IMR-90 (cell line): ENCODE measurements around the gene TCP11. TPM values are rescaled to one million over a fixed set of nuclear protein-coding genes. Genes with fewer than 3 reads are reported as not detected.

ENCODE experiments used
- ATAC-seq: fragments of 200-7000 bp; cut with Tn5 transposase; 2 replicates; pipeline ENCODE4 v1.9.1; 2020; ENCODE audit warnings: low read depth, mild to moderate bottlenecking, moderate library complexity
- BruUV-seq: library from RNA; stranded (reverse); fragments of 400-500 nt; replicated peaks from 2 replicates; lab custom pipeline; 2021; lab: Mats Ljungman, UMichigan
- CTCF ChIA-PET: fragments of 300-600 bp; formaldehyde crosslinking; extraction: SDS; loops from one replicate; lab custom pipeline; 2021; ENCODE audit warnings: antibody characterized with exemption; lab: Yijun Ruan, JAX
- POLR2A ChIA-PET: fragments of 300-600 bp; sonication (Branson Sonifier 250); formaldehyde crosslinking; loops from one replicate; lab custom pipeline; 2022; ENCODE audit warnings: antibody characterized with exemption; ENCODE audit not compliant: unreplicated experiment; lab: Charles Lee
- DNase-seq: peaks from one replicate; pipeline ENCODE4 v3.0.0; 2013
- H2AFZ ChIP-seq: replicated peaks from 2 replicates; pipeline ENCODE3; 2013; ENCODE audit warnings: low read length, mild to moderate bottlenecking; ENCODE audit not compliant: poor library complexity
- H2AK5ac ChIP-seq: 2 replicates; pipeline ENCODE4 v1.6.1; 2013; ENCODE audit warnings: low read depth, low read length, inconsistent platforms
- H2AK9ac ChIP-seq: replicated peaks from 2 replicates; pipeline ENCODE3; 2013; ENCODE audit warnings: mild to moderate bottlenecking, low read depth, low read length, moderate library complexity; ENCODE audit not compliant: poor library complexity
- H2BK120ac ChIP-seq: 2 replicates; pipeline ENCODE4 v1.6.1; 2013; ENCODE audit warnings: low read depth, low read length, inconsistent platforms
- H2BK15ac ChIP-seq: 3 replicates; pipeline ENCODE4 v1.6.1; 2013; ENCODE audit warnings: low read depth, low read length, inconsistent platforms
- H2BK20ac ChIP-seq: 2 replicates; pipeline ENCODE4 v1.6.1; 2013; ENCODE audit warnings: low read depth, mild to moderate bottlenecking, inconsistent platforms, low read length, moderate library complexity
- H2BK5ac ChIP-seq: 2 replicates; pipeline ENCODE4 v1.6.1; 2013; ENCODE audit warnings: mild to moderate bottlenecking, low read depth, low read length, inconsistent platforms; ENCODE audit not compliant: poor library complexity, severe bottlenecking
- H3K14ac ChIP-seq: replicated peaks from 2 replicates; pipeline ENCODE4 v1.6.1; 2013; ENCODE audit warnings: low read depth, low read length, inconsistent platforms
- H3K18ac ChIP-seq: 2 replicates; pipeline ENCODE4 v1.6.1; 2013; ENCODE audit warnings: low read depth, low read length, control low read depth
- H3K23ac ChIP-seq: 2 replicates; pipeline ENCODE4 v1.6.1; 2013; ENCODE audit warnings: low read depth, low read length, inconsistent platforms
- H3K27ac ChIP-seq: 2 replicates; pipeline ENCODE4 v1.5.1; 2013; ENCODE audit warnings: mild to moderate bottlenecking, control low read depth, low read length; ENCODE audit not compliant: insufficient read depth
- H3K27me3 ChIP-seq: 2 replicates; pipeline ENCODE4 v1.6.1; 2013; ENCODE audit warnings: low read length; ENCODE audit not compliant: control insufficient read depth, insufficient read depth
- H3K36me3 ChIP-seq: 2 replicates; pipeline ENCODE4 v1.6.1; 2013; ENCODE audit warnings: low read length, mixed read lengths; ENCODE audit not compliant: control insufficient read depth, insufficient read depth
- H3K4ac ChIP-seq: 2 replicates; pipeline ENCODE4 v1.6.1; 2013; ENCODE audit warnings: low read depth, low read length, inconsistent platforms
- H3K4me1 ChIP-seq: 2 replicates; pipeline ENCODE4 v1.6.1; 2013; ENCODE audit warnings: low read length, mixed read lengths; ENCODE audit not compliant: control insufficient read depth, insufficient read depth
- H3K4me2 ChIP-seq: 2 replicates; pipeline ENCODE4 v1.6.1; 2013; ENCODE audit warnings: low read depth, mild to moderate bottlenecking, control low read depth, low read length, moderate library complexity
- H3K4me3 ChIP-seq: 2 replicates; pipeline ENCODE4 v1.5.1; 2013; ENCODE audit warnings: low read depth, mild to moderate bottlenecking, control low read depth, low read length, moderate library complexity; ENCODE audit not compliant: insufficient read depth
- H3K56ac ChIP-seq: 2 replicates; pipeline ENCODE4 v1.6.1; 2013; ENCODE audit warnings: low read length, inconsistent platforms; ENCODE audit not compliant: insufficient read depth; ENCODE audit errors: extremely low read depth
- H3K79me1 ChIP-seq, 2 experiments: 2 replicates each; pipeline ENCODE4 v1.6.1; 2013; ENCODE audit warnings: low read length in 2 of 2, inconsistent platforms in 1 of 2, low read depth in 1 of 2
- H3K9ac ChIP-seq: 2 replicates; pipeline ENCODE4 v1.6.1; 2013; ENCODE audit warnings: low read depth, low read length, control low read depth
- H3K9me1 ChIP-seq: 2 replicates; pipeline ENCODE4 v1.6.1; 2013; ENCODE audit warnings: low read length, inconsistent platforms; ENCODE audit not compliant: insufficient read depth
- H3K9me3 ChIP-seq: 2 replicates; pipeline ENCODE4 v1.6.1; 2013; ENCODE audit warnings: low read length; ENCODE audit not compliant: control insufficient read depth, insufficient read depth
- H4K20me1 ChIP-seq: 2 replicates; pipeline ENCODE4 v1.6.1; 2013; ENCODE audit warnings: low read length, inconsistent platforms; ENCODE audit not compliant: insufficient read depth
- H4K5ac ChIP-seq: 2 replicates; pipeline ENCODE4 v1.6.1; 2013; ENCODE audit warnings: mild to moderate bottlenecking, low read depth, low read length, control low read depth
- H4K8ac ChIP-seq, 2 experiments: 2 replicates each; pipeline ENCODE4 v1.6.1; 2013; ENCODE audit warnings: low read depth in 2 of 2, low read length in 2 of 2, control low read depth in 1 of 2, inconsistent platforms in 1 of 2
- H4K91ac ChIP-seq: 2 replicates; pipeline ENCODE4 v1.6.1; 2013; ENCODE audit warnings: low read depth, low read length, inconsistent platforms; ENCODE audit not compliant: insufficient read depth
- BHLHE40 ChIP-seq: fragments of 150-350 bp; IDR thresholded peaks from 2 replicates; pipeline ENCODE4 v1.6.1; 2016; ENCODE audit warnings: mild to moderate bottlenecking, low read depth, low read length
- CEBPB ChIP-seq: IDR thresholded peaks from 2 replicates; pipeline ENCODE4 v1.6.1; 2012; ENCODE audit warnings: low read depth, low read length, improper control_type of control experiment
- CHD1 ChIP-seq: IDR thresholded peaks from 2 replicates; pipeline ENCODE4 v1.6.1; 2012; ENCODE audit warnings: low read depth, low read length, improper control_type of control experiment
- FOS ChIP-seq: fragments of 150-350 bp; IDR thresholded peaks from 2 replicates; pipeline ENCODE4 v1.6.1; 2016; ENCODE audit warnings: low read depth, low read length
- MAFK ChIP-seq: IDR thresholded peaks from 2 replicates; pipeline ENCODE4 v1.6.1; 2012; ENCODE audit warnings: low read depth, low read length, improper control_type of control experiment
- MAZ ChIP-seq: IDR thresholded peaks from 2 replicates; pipeline ENCODE4 v1.6.1; 2012; ENCODE audit warnings: low read depth, mild to moderate bottlenecking, low read length, improper control_type of control experiment, moderate library complexity, borderline replicate concordance
- MXI1 ChIP-seq: IDR thresholded peaks from 2 replicates; pipeline ENCODE4 v1.6.1; 2012; ENCODE audit warnings: low read depth, mild to moderate bottlenecking, low read length, moderate library complexity, borderline replicate concordance
- NFE2L2 ChIP-seq: fragments of 150-350 bp; IDR thresholded peaks from 2 replicates; pipeline ENCODE4 v1.6.1; 2016; ENCODE audit warnings: low read depth, mild to moderate bottlenecking, low read length
- POLR2A ChIP-seq: IDR thresholded peaks from 2 replicates; pipeline ENCODE4 v1.6.1; 2012; ENCODE audit warnings: mild to moderate bottlenecking, low read depth, low read length
- RAD21 ChIP-seq: IDR thresholded peaks from 2 replicates; pipeline ENCODE4 v1.6.1; 2012; ENCODE audit warnings: low read length, improper control_type of control experiment
- RCOR1 ChIP-seq: IDR thresholded peaks from 2 replicates; pipeline ENCODE4 v1.6.1; 2012; ENCODE audit warnings: mild to moderate bottlenecking, low read length, improper control_type of control experiment; ENCODE audit not compliant: insufficient replicate concordance
- RFX5 ChIP-seq: IDR thresholded peaks from 2 replicates; pipeline ENCODE4 v1.8.0; 2012; ENCODE audit warnings: low read depth, mild to moderate bottlenecking, low read length, moderate library complexity
- SMC3 ChIP-seq: fragments of 150-350 bp; IDR thresholded peaks from 2 replicates; pipeline ENCODE4 v1.6.1; 2016; ENCODE audit warnings: low read depth, mild to moderate bottlenecking, antibody characterized with exemption, low read length, moderate library complexity
- WGBS, 2 experiments: methylation state at CpG; one replicate each; pipeline versions ENCODE4 v1.1.5 to v1.1.7; 2013; ENCODE audit warnings: missing lambda C conversion rate in 2 of 2; ENCODE audit not compliant: insufficient read length in 1 of 2; ENCODE audit errors: extremely low coverage in 2 of 2; 5-methylcytosine and 5-hydroxymethylcytosine counted together
- dilution Hi-C: fragments of 300-500 bp; cut with HindIII; formaldehyde crosslinking; loops from one replicate; pipeline ENCODE4 v1.14.3; 2018; ENCODE audit warnings: low sequenced_read_pairs; ENCODE audit not compliant: unreplicated experiment
- in situ Hi-C: fragments of 300-500 bp; cut with MboI; formaldehyde crosslinking; loops from 3 replicates; pipeline ENCODE4 v1.14.3; 2019; ENCODE audit warnings: low sequenced_read_pairs, inconsistent platforms, mixed read lengths
- intact Hi-C: fragments of 100-400 bp; cut with micrococcal nuclease; formaldehyde crosslinking; loops from 2 replicates; pipeline ENCODE4 v1.10.0; 2022
- polyA plus RNA-seq, 3 experiments: library from polyadenylated mRNA; depleted of rRNA; stranded (reverse); fragments of >200 nt; gene quantifications; 2 replicates each; pipeline ENCODE4 v1.2.3, GENCODE V29; 2012; ENCODE audit warnings: low replicate concordance in 1 of 3
- total RNA-seq: library from RNA; depleted of rRNA; stranded (reverse); fragments of >200 nt; gene quantifications from 2 replicates; pipeline ENCODE4 v1.2.3, GENCODE V29; 2012
- TF ChIP-seq, protein P1 (sequence below): fragments of 150-350 bp; IDR thresholded peaks from 2 replicates; pipeline ENCODE4 v1.6.1; 2016; ENCODE audit warnings: low read depth, mild to moderate bottlenecking, low read length, moderate library complexity, borderline replicate concordance
- TF ChIP-seq, protein P2 (sequence below): fragments of 150-350 bp; IDR thresholded peaks from 2 replicates; pipeline ENCODE4 v1.6.1; 2017; ENCODE audit warnings: mild to moderate bottlenecking, antibody characterized with exemption, low read length, low read depth
- TF ChIP-seq, protein P3 (sequence below): conservative IDR thresholded peaks from 2 replicates; pipeline ENCODE4 v1.5.1; 2012; ENCODE audit warnings: mild to moderate bottlenecking, low read depth, low read length, improper control_type of control experiment

Gene TCP11
- total and polyA plus RNA-seq, 2 of the 4 experiments (the other 2 are of a cell fraction): 0.34 to 0.36 TPM

DNA sequence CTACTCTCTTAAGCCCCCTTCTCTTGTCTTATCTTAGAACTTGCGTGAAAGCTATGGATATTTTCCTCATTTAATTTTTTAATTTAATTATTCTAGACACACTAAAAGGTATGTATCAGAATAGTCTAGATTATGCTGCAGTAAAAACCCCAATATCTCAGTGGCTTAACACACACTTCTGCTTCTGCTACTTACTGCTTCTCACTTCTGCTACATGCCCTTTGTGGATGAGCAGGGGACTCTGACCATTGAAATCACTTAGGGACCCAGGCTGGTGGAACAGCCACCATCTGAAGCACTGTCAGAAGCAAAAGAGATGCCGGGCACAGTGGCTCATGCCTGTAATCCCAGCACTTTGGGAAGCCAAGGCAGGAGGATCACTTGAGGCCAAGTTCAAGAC lies 45.4 kb upstream of the TCP11 start:
- no peak overlapping the region for H3K4me2 ChIP-seq
- H4K91ac ChIP-seq: no peak overlapping the region
- TF ChIP-seq, protein P1, sequence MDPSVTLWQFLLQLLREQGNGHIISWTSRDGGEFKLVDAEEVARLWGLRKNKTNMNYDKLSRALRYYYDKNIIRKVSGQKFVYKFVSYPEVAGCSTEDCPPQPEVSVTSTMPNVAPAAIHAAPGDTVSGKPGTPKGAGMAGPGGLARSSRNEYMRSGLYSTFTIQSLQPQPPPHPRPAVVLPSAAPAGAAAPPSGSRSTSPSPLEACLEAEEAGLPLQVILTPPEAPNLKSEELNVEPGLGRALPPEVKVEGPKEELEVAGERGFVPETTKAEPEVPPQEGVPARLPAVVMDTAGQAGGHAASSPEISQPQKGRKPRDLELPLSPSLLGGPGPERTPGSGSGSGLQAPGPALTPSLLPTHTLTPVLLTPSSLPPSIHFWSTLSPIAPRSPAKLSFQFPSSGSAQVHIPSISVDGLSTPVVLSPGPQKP: no peak
- TF ChIP-seq RCOR1 (no peak), RFX5 (no peak), SMC3 (no peak), NFE2L2 (no peak), POLR2A (no peak), BHLHE40 (no peak), CHD1 (no peak), RAD21 (no peak), CEBPB (no peak), MXI1 (no peak), MAZ (no peak), MAFK (no peak), FOS (no peak)
- TF ChIP-seq, protein P2, sequence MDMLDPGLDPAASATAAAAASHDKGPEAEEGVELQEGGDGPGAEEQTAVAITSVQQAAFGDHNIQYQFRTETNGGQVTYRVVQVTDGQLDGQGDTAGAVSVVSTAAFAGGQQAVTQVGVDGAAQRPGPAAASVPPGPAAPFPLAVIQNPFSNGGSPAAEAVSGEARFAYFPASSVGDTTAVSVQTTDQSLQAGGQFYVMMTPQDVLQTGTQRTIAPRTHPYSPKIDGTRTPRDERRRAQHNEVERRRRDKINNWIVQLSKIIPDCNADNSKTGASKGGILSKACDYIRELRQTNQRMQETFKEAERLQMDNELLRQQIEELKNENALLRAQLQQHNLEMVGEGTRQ: no peak
- TF ChIP-seq, protein P3, sequence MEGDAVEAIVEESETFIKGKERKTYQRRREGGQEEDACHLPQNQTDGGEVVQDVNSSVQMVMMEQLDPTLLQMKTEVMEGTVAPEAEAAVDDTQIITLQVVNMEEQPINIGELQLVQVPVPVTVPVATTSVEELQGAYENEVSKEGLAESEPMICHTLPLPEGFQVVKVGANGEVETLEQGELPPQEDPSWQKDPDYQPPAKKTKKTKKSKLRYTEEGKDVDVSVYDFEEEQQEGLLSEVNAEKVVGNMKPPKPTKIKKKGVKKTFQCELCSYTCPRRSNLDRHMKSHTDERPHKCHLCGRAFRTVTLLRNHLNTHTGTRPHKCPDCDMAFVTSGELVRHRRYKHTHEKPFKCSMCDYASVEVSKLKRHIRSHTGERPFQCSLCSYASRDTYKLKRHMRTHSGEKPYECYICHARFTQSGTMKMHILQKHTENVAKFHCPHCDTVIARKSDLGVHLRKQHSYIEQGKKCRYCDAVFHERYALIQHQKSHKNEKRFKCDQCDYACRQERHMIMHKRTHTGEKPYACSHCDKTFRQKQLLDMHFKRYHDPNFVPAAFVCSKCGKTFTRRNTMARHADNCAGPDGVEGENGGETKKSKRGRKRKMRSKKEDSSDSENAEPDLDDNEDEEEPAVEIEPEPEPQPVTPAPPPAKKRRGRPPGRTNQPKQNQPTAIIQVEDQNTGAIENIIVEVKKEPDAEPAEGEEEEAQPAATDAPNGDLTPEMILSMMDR: no peak
- no TSS peak for BruUV-seq
- H3K23ac ChIP-seq: no peak overlapping the region
- H3K4me1 ChIP-seq: peaks cover 16% of the 10 kb centered on the region
- no peaks in the 10 kb centered on the region for H3K79me1 ChIP-seq
- H2AK9ac ChIP-seq: no peak overlapping the region
- no peak overlapping the region for H2AFZ ChIP-seq
- no peak overlapping the region for H3K27ac ChIP-seq
- dilution Hi-C loops: no loop called here
- H3K36me3 ChIP-seq: no peaks in the 10 kb centered on the region
- H3K9ac ChIP-seq: no peak overlapping the region
- no peak overlapping the region for H2BK15ac ChIP-seq
- H3K9me3 ChIP-seq: no peaks in the 10 kb centered on the region
- H3K27me3 ChIP-seq: no peaks in the 10 kb centered on the region
- H4K5ac ChIP-seq: no peak overlapping the region
- in situ Hi-C loops: no loop called here
- H2BK5ac ChIP-seq: no peak overlapping the region
- no peak overlapping the region for H3K18ac ChIP-seq
- peaks cover 8% of the 10 kb centered on the region for H3K9me1 ChIP-seq
- H4K20me1 ChIP-seq: no peaks in the 10 kb centered on the region
- ATAC-seq (no peak), DNase-seq (no peak)
- CTCF ChIA-PET: no interaction called here
- H2AK5ac ChIP-seq: no peak overlapping the region
- H3K14ac ChIP-seq: no peak overlapping the region
- no peak overlapping the region for H3K4ac ChIP-seq
- no peak overlapping the region for H2BK120ac ChIP-seq
- no peak overlapping the region for H4K8ac ChIP-seq
- H3K4me3 ChIP-seq: no peak overlapping the region
- intact Hi-C loops: no loop called here
- no CpG with 5 or more reads among the region's 2 CpGs for WGBS, 2 experiments
- no peak overlapping the region for H2BK20ac ChIP-seq
- POLR2A ChIA-PET: no interaction called here
- H3K56ac ChIP-seq: no peak overlapping the region
